ENCODE measurements around the gene GRK3. TPM values are rescaled to one million over a fixed set of nuclear protein-coding genes. Genes with fewer than 3 reads are reported as not detected.

The GRK3 gene
- total and polyA plus RNA-seq, 2 of the 4 experiments (the other 2 are of a cell fraction) = 0.58 to 1.6 TPM

DNA sequence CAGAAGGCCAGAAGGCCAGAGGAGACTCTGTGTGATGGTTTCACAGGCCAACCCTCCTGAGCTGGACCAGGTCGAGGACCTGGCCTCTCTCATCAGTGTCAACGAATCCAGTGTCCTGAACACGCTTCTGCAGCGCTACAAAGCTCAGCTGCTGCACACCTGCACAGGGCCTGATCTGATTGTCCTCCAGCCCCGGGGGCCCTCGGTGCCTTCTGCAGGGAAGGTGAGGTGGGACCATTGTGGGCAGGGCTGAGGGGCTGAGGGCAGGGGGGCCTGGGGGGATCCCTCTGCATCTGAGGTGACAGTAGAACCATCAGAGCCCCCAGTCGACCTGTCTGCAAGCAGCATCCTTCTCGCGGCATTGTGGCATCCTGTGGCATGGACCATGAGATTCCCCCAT is 207.8 kb downstream of the GRK3 start:
- Histone ChIP-seq H3K4me2 (ENCODE audit: low read depth, low read length) (no peak overlapping the region), H3K4me3 (ENCODE audit: insufficient read depth, low read depth, low read length) (no peak overlapping the region), H3K9me3 (ENCODE audit: control insufficient read depth, insufficient read depth, low read length) (peaks cover 2% of the 10 kb centered on the region; the same call in 1 of the 2 replicates), H3K36me3 (ENCODE audit: control insufficient read depth, insufficient read depth, low read length) (no peaks in the 10 kb centered on the region), H3K4me1 (ENCODE audit: control insufficient read depth, insufficient read depth, low read length) (no peaks in the 10 kb centered on the region), H2BK20ac (ENCODE audit: low read depth, low read length) (no peak overlapping the region), H3K23ac (ENCODE audit: low read depth, low read length) (no peak overlapping the region), H2AFZ (replicated peaks; ENCODE audit: low read length, poor library complexity) (no peak overlapping the region), H4K8ac (ENCODE audit: low read depth in 2 of 2, low read length in 2 of 2) (no peak overlapping the region), H3K56ac (ENCODE audit: extremely low read depth, insufficient read depth, low read length) (no peak overlapping the region), H2AK9ac (replicated peaks; ENCODE audit: low read depth, low read length, poor library complexity) (no peak overlapping the region), H3K79me1 (ENCODE audit: low read depth in 1 of 2, low read length in 2 of 2) (no peaks in the 10 kb centered on the region), H3K9me1 (ENCODE audit: insufficient read depth, low read length) (no peaks in the 10 kb centered on the region), H3K14ac (replicated peaks; ENCODE audit: low read depth, low read length) (no peak overlapping the region), H4K20me1 (ENCODE audit: insufficient read depth, low read length) (no peaks in the 10 kb centered on the region), H2BK120ac (ENCODE audit: low read depth, low read length) (no peak overlapping the region), H3K18ac (ENCODE audit: low read depth, low read length) (no peak overlapping the region), H3K27me3 (ENCODE audit: control insufficient read depth, insufficient read depth, low read length) (peaks cover 5% of the 10 kb centered on the region; the same call in 1 of the 2 replicates), H3K9ac (ENCODE audit: low read depth, low read length) (no peak overlapping the region), H3K4ac (ENCODE audit: low read depth, low read length) (no peak overlapping the region), H4K91ac (ENCODE audit: insufficient read depth, low read depth, low read length) (no peak overlapping the region), H4K5ac (ENCODE audit: low read depth, low read length) (no peak overlapping the region), H2AK5ac (ENCODE audit: low read depth, low read length) (no peak overlapping the region), H2BK5ac (ENCODE audit: low read depth, low read length, poor library complexity, severe bottlenecking) (no peak overlapping the region), H2BK15ac (ENCODE audit: low read depth, low read length) (no peak overlapping the region), H3K27ac (ENCODE audit: insufficient read depth, low read length) (no peak overlapping the region)
- in situ Hi-C loops (cut with MboI; ENCODE audit: low sequenced_read_pairs) = loop anchor here (5.0 kb wide), 1 partner anchor 320 kb away; no protein-coding TSS in a partner anchor
- ATAC-seq (ENCODE audit: low read depth) (no peak), DNase-seq (no peak)
- POLR2A ChIA-PET (ENCODE audit: unreplicated experiment) = no interaction called here
- dilution Hi-C loops (cut with HindIII; ENCODE audit: low sequenced_read_pairs, unreplicated experiment) = no loop called here
- TF ChIP-seq MAFK (IDR thresholded peaks at IDR 0.05; ENCODE audit: low read depth, low read length) = no peak
- CTCF ChIA-PET = interaction anchor here (1.0 to 1.7 kb wide), 11 partner anchors 9 to 325 kb away, joined by 3 to 6 read pairs (median 4); no protein-coding TSS in a partner anchor
- WGBS, 2 experiments (ENCODE audit: extremely low coverage in 2 of 2, insufficient read length in 1 of 2) = 60% methylated on average over 1 of the region's 9 CpGs; no CpG with 5 or more reads in 1 of the 2 experiments
- intact Hi-C loops (cut with micrococcal nuclease) = loop anchor here (2.0 kb wide), 2 partner anchors 323 to 409 kb away; no protein-coding TSS in a partner anchor
- BruUV-seq (replicated peaks) = no TSS peak

Data from IMR-90 (cell line).